ENCODE measurements around the gene PPP4C. TPM values are rescaled to one million over a fixed set of nuclear protein-coding genes. Genes with fewer than 3 reads are reported as not detected.

Gene PPP4C
- polyA plus RNA-seq, 3 donors = 186 to 388 (median 279) TPM

DNA sequence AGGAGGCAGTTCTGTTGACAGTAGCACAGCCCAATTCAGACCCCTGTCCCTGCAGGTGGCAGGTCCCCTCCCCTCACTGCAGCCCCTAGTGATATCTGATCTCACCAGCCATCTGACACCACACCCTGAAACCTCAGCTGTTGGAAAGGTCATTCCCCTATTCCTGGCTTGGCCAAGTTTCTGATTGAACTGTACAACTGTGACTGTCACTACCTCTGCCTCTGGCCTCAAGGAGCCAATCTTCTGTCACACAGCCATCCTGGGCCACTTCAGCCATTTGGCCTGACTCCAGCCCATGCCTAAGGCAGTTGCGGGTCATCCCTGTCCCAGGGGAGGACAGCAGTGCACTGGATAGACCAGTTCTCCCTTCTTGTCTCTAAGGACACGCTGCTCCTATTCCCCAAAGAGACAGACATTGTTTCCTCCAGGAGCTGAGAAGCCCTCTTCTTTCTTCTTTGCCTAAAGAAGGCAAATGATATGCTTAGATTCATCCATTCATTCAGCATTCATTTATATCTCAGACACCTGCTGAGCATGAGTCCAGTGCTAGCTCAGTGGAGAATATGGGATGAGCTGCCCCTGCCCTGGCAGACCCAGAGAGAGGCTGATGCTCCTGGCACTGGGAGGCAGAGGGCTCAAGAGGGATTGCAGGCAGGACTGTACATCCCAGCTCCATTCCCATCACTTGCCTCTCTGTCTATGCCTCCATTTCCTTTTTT, 14.8 kb upstream of the PPP4C start:
- Mint-ChIP-seq H3K4me1 (peaks cover 14% of the 10 kb centered on the region), H3K27ac (no peak overlapping the region), H3K9me3 (peaks cover 0 to 2% (median 0%) of the 10 kb centered on the region in 7 donors), H3K27me3 (ENCODE audit: low read depth in 3 of 3) (peaks cover 0 to 3% (median 0%) of the 10 kb centered on the region in 3 donors), H3K36me3 (no peaks in the 10 kb centered on the region), H3K4me3 (no peak overlapping the region)
- DNase-seq = no peak
- Histone ChIP-seq H3K27ac (ENCODE audit: low read depth in 1 of 2, low read length in 2 of 2) (no peak overlapping the region), H4K20me1 (ENCODE audit: insufficient read depth, low read length) (peaks cover 4% of the 10 kb centered on the region), H3K79me2 (ENCODE audit: insufficient read depth, low read length) (peaks cover 20% of the 10 kb centered on the region), H3K27me3 (ENCODE audit: control insufficient read depth in 2 of 2, insufficient read depth in 2 of 2, low read length in 2 of 2) (no peaks in the 10 kb centered on the region), H3K4me3 (replicated peaks in 1 of 3; ENCODE audit: low read depth in 2 of 3, low read length in 3 of 3) (no peak overlapping the region), H3K4me2 (replicated peaks; ENCODE audit: extremely low read depth, low read length, poor library complexity, severe bottlenecking) (no peak overlapping the region), H3K4me1 (ENCODE audit: control insufficient read depth in 1 of 2, insufficient read depth in 2 of 2, low read length in 2 of 2) (peaks cover 16 to 21% of the 10 kb centered on the region in 2 donors), H3K36me3 (replicated peaks in 1 of 2; ENCODE audit: control insufficient read depth in 1 of 2, insufficient read depth in 2 of 2, low read length in 2 of 2) (no peaks in the 10 kb centered on the region), H3K9me3 (replicated peaks in 1 of 2; ENCODE audit: control insufficient read depth in 1 of 2, insufficient read depth in 1 of 2, low read length in 2 of 2) (no peaks in the 10 kb centered on the region), H3K9ac (ENCODE audit: insufficient read depth, low read length, poor library complexity, severe bottlenecking) (no peak overlapping the region), H2AFZ (ENCODE audit: insufficient read depth, low read depth, low read length, poor library complexity, severe bottlenecking) (no peak overlapping the region)
- TF ChIP-seq, protein P1, sequence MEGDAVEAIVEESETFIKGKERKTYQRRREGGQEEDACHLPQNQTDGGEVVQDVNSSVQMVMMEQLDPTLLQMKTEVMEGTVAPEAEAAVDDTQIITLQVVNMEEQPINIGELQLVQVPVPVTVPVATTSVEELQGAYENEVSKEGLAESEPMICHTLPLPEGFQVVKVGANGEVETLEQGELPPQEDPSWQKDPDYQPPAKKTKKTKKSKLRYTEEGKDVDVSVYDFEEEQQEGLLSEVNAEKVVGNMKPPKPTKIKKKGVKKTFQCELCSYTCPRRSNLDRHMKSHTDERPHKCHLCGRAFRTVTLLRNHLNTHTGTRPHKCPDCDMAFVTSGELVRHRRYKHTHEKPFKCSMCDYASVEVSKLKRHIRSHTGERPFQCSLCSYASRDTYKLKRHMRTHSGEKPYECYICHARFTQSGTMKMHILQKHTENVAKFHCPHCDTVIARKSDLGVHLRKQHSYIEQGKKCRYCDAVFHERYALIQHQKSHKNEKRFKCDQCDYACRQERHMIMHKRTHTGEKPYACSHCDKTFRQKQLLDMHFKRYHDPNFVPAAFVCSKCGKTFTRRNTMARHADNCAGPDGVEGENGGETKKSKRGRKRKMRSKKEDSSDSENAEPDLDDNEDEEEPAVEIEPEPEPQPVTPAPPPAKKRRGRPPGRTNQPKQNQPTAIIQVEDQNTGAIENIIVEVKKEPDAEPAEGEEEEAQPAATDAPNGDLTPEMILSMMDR (IDR thresholded peaks at IDR 0.05) = no peak
- WGBS (ENCODE audit: insufficient coverage) = no CpG with 5 or more reads among the region's 2 CpGs
- intact Hi-C loops (cut with micrococcal nuclease) = no loop called here

DNA sequence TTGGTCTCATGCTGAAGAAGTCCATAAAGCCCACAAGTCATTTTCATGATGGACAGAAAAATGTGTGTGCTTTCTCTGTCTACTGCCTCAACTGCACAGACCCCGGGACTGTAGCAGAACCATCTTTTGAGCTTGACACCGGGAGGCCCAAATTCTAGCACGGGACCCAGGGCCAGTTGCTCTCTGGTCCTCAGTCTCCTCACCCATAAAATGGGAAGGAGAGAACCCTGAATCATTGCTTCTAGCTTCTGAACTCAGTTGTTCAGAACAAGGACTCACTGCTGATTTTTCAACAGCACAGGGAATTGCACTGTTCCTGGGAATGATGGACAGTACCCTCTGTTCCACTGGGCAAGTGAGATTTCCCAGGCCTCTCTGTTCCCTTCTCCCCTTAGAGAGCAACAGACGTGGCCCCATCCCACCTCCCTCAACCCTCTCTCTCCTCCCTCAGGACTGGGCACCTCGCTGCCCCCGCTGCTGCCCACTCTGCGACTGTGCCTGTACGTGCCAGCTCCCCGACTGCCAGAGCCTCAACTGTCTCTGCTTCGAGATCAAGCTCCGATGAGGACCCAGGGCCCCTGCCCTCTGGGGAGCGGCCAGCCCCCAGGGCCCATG, 12.4 kb upstream of the PPP4C start:
- Histone ChIP-seq H3K27ac (ENCODE audit: low read depth in 1 of 2, low read length in 2 of 2) (peak overlapping the region; percentile 94), H3K4me1 (ENCODE audit: control insufficient read depth in 1 of 2, insufficient read depth in 2 of 2, low read length in 2 of 2) (peaks cover 33 to 40% of the 10 kb centered on the region in 2 donors), H3K9ac (ENCODE audit: insufficient read depth, low read length, poor library complexity, severe bottlenecking) (peak overlapping the region; percentile 68), H2AFZ (ENCODE audit: insufficient read depth, low read depth, low read length, poor library complexity, severe bottlenecking) (peak overlapping the region; percentile 90), H3K27me3 (ENCODE audit: control insufficient read depth in 2 of 2, insufficient read depth in 2 of 2, low read length in 2 of 2) (no peaks in the 10 kb centered on the region), H3K79me2 (ENCODE audit: insufficient read depth, low read length) (peaks cover 44% of the 10 kb centered on the region), H3K36me3 (replicated peaks in 1 of 2; ENCODE audit: control insufficient read depth in 1 of 2, insufficient read depth in 2 of 2, low read length in 2 of 2) (peaks cover 13 to 18% of the 10 kb centered on the region in 2 donors), H4K20me1 (ENCODE audit: insufficient read depth, low read length) (peaks cover 28% of the 10 kb centered on the region), H3K4me3 (replicated peaks in 1 of 3; ENCODE audit: low read depth in 2 of 3, low read length in 3 of 3) (peak overlapping the region in 2 of 3 experiments; percentile 97 to 99), H3K9me3 (replicated peaks in 1 of 2; ENCODE audit: control insufficient read depth in 1 of 2, insufficient read depth in 1 of 2, low read length in 2 of 2) (no peaks in the 10 kb centered on the region), H3K4me2 (replicated peaks; ENCODE audit: extremely low read depth, low read length, poor library complexity, severe bottlenecking) (peak overlapping the region; percentile 87)
- no peak for DNase-seq
- TF ChIP-seq, protein P1 (IDR thresholded peaks at IDR 0.05) = no peak
- intact Hi-C loops (cut with micrococcal nuclease) = no loop called here
- H3K4me1 Mint-ChIP-seq = peaks cover 26% of the 10 kb centered on the region
- peaks cover 14 to 20% of the 10 kb centered on the region in 2 donors for H3K36me3 Mint-ChIP-seq
- H3K9me3 Mint-ChIP-seq = peaks cover 0 to 2% (median 0%) of the 10 kb centered on the region in 7 donors
- 59% methylated on average over 12 of the region's 12 CpGs for WGBS (ENCODE audit: insufficient coverage)
- H3K27me3 Mint-ChIP-seq (ENCODE audit: low read depth in 3 of 3) = peaks cover 0 to 3% (median 0%) of the 10 kb centered on the region in 3 donors
- peak overlapping the region; percentile 94 to 97 (median 96) for H3K27ac Mint-ChIP-seq
- H3K4me3 Mint-ChIP-seq = peak overlapping the region; percentile 93 to 97

All from CD14-positive monocyte (primary cell).